HG03432 (cell line): ENCODE data around the gene SPIRE1.
"Not testable (repeated sequence)": the region's sequence is repeated elsewhere in the genome, so short reads cannot be mapped to it uniquely, and the experiment has no call there.

Experiments
- ATAC-seq: cut with Tn5 transposase; IDR thresholded peaks from one replicate; pipeline ENCODE4 v1.9.1; 2021; ENCODE audit warnings: mild to moderate bottlenecking, moderate library complexity; ENCODE audit not compliant: unreplicated experiment

SPIRE1 gene

GRCh38 chr18:12422936-12423335 is 235.0 kb downstream of the SPIRE1 start:
- no peak for ATAC-seq

GRCh38 chr18:12421732-12422131 is 236.2 kb downstream of the SPIRE1 start:
- ATAC-seq = no peak

GRCh38 chr18:12420821-12421421 is 237.0 kb downstream of the SPIRE1 start:
- no peak for ATAC-seq

GRCh38 chr18:12417687-12418086 is 240.2 kb downstream of the SPIRE1 start:
- ATAC-seq = no peak

- no peak for ATAC-seq
Measured at GRCh38 chr18:12416098-12416729, 241.7 kb downstream of the SPIRE1 start.

GRCh38 chr18:12411456-12411855 is 246.5 kb downstream of the SPIRE1 start:
- no peak for ATAC-seq

- not testable (repeated sequence) for ATAC-seq
Measured at GRCh38 chr18:12410747-12411146, 247.2 kb downstream of the SPIRE1 start.

GRCh38 chr18:12410081-12410481 is 247.8 kb downstream of the SPIRE1 start:
- no peak for ATAC-seq

- ATAC-seq = no peak
Measured at GRCh38 chr18:12409469-12409868, 248.4 kb downstream of the SPIRE1 start.

GRCh38 chr18:12408247-12408869 is 249.5 kb downstream of the SPIRE1 start:
- no peak for ATAC-seq

GRCh38 chr18:12406371-12407111 is 251.4 kb downstream of the SPIRE1 start:
- no peak for ATAC-seq

- ATAC-seq = no peak
Measured at GRCh38 chr18:12405066-12405465, 252.8 kb downstream of the SPIRE1 start.

GRCh38 chr18:12403601-12404506 is 254.1 kb downstream of the SPIRE1 start:
- ATAC-seq = no peak

GRCh38 chr18:12401881-12402280 is 256.0 kb downstream of the SPIRE1 start:
- ATAC-seq = no peak

GRCh38 chr18:12399231-12399630 is 258.7 kb downstream of the SPIRE1 start:
- no peak for ATAC-seq

GRCh38 chr18:12398625-12399024 is 259.3 kb downstream of the SPIRE1 start:
- no peak for ATAC-seq

GRCh38 chr18:12397793-12398192 is 260.1 kb downstream of the SPIRE1 start:
- no peak for ATAC-seq

GRCh38 chr18:12397254-12397653 is 260.7 kb downstream of the SPIRE1 start:
- ATAC-seq = no peak
